Measurements from ENCODE around the gene POLRMT. TPM values are rescaled to one million over a fixed set of nuclear protein-coding genes. Genes with fewer than 3 reads are reported as not detected.

Gene POLRMT
- 45.2 TPM for polyA plus RNA-seq (2013, experiment 1 of 2)
- 45.7 TPM for polyA plus RNA-seq (2013, experiment 2 of 2)

DNA sequence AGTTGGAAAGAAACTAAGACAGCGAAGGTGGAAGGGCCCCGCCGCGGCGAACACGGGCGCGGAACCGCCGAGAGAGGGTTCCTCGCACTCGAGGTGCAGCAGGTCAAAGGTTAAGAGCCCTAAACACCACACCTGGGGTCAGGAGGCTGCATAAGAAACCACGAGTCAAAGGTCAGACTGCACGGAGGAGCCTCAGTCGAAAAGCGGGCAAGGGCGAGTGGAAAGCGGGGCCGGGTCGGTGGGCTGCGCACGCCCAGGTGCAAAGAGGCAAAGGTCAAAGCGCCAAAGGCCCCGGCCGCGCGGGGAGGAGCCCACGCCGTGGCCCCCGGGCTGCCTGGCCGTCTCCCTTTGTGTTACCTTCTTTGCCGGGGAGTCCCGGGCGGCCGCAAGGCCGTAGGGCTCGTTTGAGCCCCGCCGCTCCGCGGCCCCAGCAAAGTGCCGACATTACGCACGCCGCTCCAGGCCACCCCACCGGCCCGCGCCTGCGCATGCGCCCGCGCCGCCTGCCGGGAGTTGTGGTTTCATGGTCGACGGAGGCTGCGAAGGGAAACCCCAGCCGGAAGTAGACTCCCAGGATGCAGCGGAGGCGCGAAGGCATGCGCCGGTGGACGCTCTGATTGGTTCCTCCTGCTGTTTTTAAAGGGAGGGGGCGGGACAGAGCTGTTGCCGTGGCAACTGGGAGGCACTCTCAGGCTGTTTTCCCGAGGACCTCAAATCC is at the start of gene POLRMT:
POLRMT (minus strand) TSS at position 470 of the 718 bp plus-strand sequence; CDS start at position 445, 25 bp downstream.
- Histone ChIP-seq H3K4me1 (ENCODE audit: control insufficient read depth, insufficient read depth, low read length, poor library complexity, severe bottlenecking) (peaks cover 7% of the 10 kb centered on the region), H3K27ac (ENCODE audit: low read depth, low read length, severe bottlenecking) (peak within 1 kb of the TSS; percentile 64), H3K9me3 (ENCODE audit: control insufficient read depth, low read length) (no peaks in the 10 kb centered on the region), H3K4me3 (ENCODE audit: extremely low read depth, insufficient read depth, low read length, poor library complexity, severe bottlenecking) (peak within 1 kb of the TSS; percentile 74), H3K36me3 (ENCODE audit: control insufficient read depth, insufficient read depth, low read length) (peaks cover 25% of the 10 kb centered on the region)
- WGBS, 2 experiments (ENCODE audit: insufficient coverage in 2 of 2): 0 to 1% methylated on average over 41 to 66 of the region's 67 CpGs

DNA sequence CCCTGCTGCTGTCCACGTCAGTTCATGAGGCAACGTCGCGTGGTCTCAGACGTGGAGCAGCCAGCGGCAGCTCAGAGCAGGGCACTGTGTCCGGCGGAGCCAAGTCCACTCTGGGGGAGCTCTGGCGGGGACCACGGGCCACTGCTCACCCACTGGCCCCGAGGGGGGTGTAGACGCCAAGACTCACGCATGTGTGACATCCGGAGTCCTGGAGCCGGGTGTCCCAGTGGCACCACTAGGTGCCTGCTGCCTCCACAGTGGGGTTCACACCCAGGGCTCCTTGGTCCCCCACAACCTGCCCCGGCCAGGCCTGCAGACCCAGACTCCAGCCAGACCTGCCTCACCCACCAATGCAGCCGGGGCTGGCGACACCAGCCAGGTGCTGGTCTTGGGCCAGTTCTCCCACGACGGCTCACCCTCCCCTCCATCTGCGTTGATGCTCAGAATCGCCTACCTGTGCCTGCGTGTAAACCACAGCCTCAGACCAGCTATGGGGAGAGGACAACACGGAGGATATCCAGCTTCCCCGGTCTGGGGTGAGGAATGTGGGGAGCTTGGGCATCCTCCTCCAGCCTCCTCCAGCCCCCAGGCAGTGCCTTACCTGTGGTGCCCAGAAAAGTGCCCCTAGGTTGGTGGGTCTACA is 49.5 kb upstream of the POLRMT start:
- Histone ChIP-seq H3K27ac (ENCODE audit: low read depth, low read length, severe bottlenecking) (no peak overlapping the region), H3K4me1 (ENCODE audit: control insufficient read depth, insufficient read depth, low read length, poor library complexity, severe bottlenecking) (peaks cover 1% of the 10 kb centered on the region), H3K4me3 (ENCODE audit: extremely low read depth, insufficient read depth, low read length, poor library complexity, severe bottlenecking) (no peak overlapping the region), H3K36me3 (ENCODE audit: control insufficient read depth, insufficient read depth, low read length) (no peaks in the 10 kb centered on the region), H3K9me3 (ENCODE audit: control insufficient read depth, low read length) (no peaks in the 10 kb centered on the region)
- 93 to 95% methylated on average over 16 to 19 of the region's 25 CpGs for WGBS, 2 experiments (ENCODE audit: insufficient coverage in 2 of 2)

DNA sequence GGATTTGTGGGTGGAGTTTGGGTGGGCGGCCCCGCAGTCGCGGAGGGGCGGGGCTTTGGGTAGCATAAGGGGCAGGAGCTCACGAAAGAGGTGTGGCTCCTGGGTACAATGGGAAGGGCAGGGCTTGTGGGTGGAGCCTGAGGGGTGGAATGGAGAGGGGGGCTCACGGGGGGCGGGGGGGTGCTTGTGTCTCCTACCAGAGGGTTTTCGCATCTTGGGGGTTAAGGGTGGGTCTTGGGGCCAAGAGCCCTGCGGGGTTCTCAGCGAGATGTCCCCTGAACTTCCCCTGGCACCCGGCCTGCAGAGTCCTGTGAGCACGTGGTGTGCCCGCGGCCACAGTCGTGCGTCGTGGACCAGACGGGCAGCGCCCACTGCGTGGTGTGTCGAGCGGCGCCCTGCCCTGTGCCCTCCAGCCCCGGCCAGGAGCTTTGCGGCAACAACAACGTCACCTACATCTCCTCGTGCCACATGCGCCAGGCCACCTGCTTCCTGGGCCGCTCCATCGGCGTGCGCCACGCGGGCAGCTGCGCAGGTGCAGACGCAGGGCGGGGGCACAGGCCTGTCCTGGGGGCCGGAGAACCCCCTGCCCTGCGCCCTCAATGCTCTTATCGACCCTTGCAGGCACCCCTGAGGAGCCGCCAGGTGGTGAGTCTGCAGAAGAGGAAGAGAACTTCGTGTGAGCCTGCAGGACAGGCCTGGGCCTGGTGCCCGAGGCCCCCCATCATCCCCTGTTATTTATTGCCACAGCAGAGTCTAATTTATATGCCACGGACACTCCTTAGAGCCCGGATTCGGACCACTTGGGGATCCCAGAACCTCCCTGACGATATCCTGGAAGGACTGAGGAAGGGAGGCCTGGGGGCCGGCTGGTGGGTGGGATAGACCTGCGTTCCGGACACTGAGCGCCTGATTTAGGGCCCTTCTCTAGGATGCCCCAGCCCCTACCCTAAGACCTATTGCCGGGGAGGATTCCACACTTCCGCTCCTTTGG is 48.0 kb upstream of the POLRMT start:
- no peaks in the 10 kb centered on the region for H3K36me3 ChIP-seq (ENCODE audit: control insufficient read depth, insufficient read depth, low read length)
- peaks cover 9% of the 10 kb centered on the region for H3K4me1 ChIP-seq (ENCODE audit: control insufficient read depth, insufficient read depth, low read length, poor library complexity, severe bottlenecking)
- peak overlapping the region; percentile 61 for H3K4me3 ChIP-seq (ENCODE audit: extremely low read depth, insufficient read depth, low read length, poor library complexity, severe bottlenecking)
- H3K9me3 ChIP-seq (ENCODE audit: control insufficient read depth, low read length): no peaks in the 10 kb centered on the region
- 93 to 94% methylated on average over 34 to 43 of the region's 54 CpGs for WGBS, 2 experiments (ENCODE audit: insufficient coverage in 2 of 2)
- H3K27ac ChIP-seq (ENCODE audit: low read depth, low read length, severe bottlenecking): peak overlapping the region; percentile 92

DNA sequence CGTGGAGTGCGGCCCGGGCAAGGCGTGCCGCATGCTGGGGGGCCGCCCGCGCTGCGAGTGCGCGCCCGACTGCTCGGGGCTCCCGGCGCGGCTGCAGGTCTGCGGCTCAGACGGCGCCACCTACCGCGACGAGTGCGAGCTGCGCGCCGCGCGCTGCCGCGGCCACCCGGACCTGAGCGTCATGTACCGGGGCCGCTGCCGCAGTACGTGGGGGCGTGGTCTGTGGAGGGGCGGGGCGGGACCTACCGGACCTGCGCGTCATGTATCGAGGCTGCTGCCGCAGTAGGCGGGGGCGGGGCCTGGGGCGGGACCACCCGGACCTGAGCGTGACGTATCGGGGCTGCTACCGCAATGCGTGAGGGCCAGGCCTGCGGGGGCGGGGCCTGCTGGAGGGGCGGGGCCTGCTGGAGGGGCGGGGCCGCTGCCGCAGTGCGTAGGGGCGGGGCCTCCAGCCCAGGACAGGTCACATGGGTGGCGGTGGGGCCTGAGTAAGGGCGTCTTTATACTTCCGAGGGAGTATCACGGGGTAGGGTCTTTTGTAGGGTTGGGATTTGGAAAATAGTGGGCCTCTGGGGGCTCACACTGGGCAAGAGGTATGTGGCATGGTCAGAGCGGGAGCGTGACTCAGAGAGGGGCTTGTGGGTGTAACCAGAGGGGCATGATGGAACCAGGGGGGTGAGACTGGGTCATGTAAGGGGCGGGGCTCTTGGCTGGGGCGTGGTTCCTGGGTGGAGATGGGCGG is 47.1 kb upstream of the POLRMT start:
- H3K27ac ChIP-seq (ENCODE audit: low read depth, low read length, severe bottlenecking): peak overlapping the region; percentile 92
- WGBS, 2 experiments (ENCODE audit: insufficient coverage in 2 of 2): 0 to 1% methylated on average over 45 to 52 of the region's 70 CpGs

DNA sequence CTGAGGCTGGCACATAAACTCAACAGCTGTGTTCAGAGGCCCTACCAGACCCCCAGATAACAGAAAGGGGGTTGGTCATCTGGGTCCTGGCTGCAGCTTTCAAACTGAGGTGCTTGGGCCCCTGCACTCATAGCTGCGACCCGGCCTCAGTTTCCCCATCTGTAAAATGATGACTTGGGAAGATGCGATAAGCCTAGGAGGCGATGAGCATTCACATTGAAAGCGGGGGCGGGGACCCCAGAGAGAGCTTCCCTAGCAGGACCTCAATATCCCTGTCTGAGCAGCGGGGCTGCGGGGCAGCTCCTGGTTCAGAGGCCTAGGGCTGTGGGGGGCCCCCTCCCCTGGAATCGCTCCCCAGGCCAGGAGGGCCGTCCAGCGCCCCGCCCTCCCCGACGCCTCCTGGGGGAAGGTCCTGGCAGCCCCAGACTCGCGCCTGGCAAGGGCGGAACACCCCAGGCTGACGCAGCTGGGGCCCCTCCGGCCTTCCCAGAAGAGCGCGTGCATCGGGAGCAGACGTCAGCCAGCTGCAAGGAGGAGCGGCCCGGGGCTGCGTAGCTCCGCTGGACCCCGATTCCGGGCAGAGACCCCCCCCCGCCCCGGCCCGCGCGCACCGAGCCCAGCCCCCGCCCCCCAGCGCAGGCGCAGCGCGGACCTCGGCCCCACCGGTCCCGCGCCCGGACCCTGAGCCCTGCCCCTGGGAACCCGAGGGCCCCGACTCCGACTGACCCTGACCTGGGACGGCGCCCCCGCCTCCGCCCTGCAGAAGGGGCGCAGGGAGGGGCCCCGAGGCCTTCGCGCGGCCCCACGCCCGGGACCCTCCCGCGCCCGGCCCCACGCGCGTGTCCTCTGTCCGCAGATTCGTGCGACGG is 46.3 kb upstream of the POLRMT start:
- peak overlapping the region; percentile 61 for H3K4me3 ChIP-seq (ENCODE audit: extremely low read depth, insufficient read depth, low read length, poor library complexity, severe bottlenecking)
- H3K9me3 ChIP-seq (ENCODE audit: control insufficient read depth, low read length): no peaks in the 10 kb centered on the region
- WGBS, 2 experiments (ENCODE audit: insufficient coverage in 2 of 2): 8 to 10% methylated on average over 42 to 60 of the region's 69 CpGs
- H3K4me1 ChIP-seq (ENCODE audit: control insufficient read depth, insufficient read depth, low read length, poor library complexity, severe bottlenecking): peaks cover 9% of the 10 kb centered on the region
- H3K36me3 ChIP-seq (ENCODE audit: control insufficient read depth, insufficient read depth, low read length): no peaks in the 10 kb centered on the region
- peak overlapping the region; percentile 92 for H3K27ac ChIP-seq (ENCODE audit: low read depth, low read length, severe bottlenecking)

More for the DNA sequence above, 47.1 kb upstream of the POLRMT start:
- no peaks in the 10 kb centered on the region for H3K36me3 ChIP-seq (ENCODE audit: control insufficient read depth, insufficient read depth, low read length)
- H3K9me3 ChIP-seq (ENCODE audit: control insufficient read depth, low read length): no peaks in the 10 kb centered on the region
- peaks cover 9% of the 10 kb centered on the region for H3K4me1 ChIP-seq (ENCODE audit: control insufficient read depth, insufficient read depth, low read length, poor library complexity, severe bottlenecking)
- peak overlapping the region; percentile 61 for H3K4me3 ChIP-seq (ENCODE audit: extremely low read depth, insufficient read depth, low read length, poor library complexity, severe bottlenecking)

DNA sequence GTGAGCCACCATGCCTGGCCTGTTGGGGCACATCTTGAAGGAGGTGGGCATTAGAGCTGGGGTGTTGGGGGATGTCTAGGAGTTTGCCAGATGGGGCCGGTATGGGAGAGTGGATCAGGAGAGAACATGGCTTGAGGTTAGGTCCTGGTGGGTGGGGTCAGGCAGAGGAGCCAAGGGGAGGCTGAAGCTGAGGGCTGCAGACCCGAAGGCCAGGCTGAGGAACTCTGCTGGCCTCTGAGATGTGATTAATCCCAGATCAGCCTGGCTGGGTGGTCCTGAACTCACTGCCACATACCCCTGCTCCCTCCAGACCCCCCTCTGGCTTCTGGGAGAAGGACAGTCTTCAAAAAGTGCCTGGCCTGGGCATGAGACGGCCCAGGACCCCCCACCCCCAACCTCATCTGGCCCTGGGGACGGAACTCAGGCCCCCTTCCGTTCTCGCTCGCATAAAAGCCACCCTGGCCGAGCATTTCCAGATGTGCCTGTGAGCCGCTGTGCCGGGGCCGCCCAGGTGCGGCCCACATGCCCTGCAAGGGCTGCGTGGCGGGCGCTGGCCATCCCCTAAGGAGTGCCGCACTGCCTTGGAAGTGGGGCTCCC is 45.6 kb upstream of the POLRMT start:
- H3K4me1 ChIP-seq (ENCODE audit: control insufficient read depth, insufficient read depth, low read length, poor library complexity, severe bottlenecking): peaks cover 9% of the 10 kb centered on the region
- WGBS, 2 experiments (ENCODE audit: insufficient coverage in 2 of 2): 91 to 92% methylated on average over 10 to 14 of the region's 16 CpGs
- no peaks in the 10 kb centered on the region for H3K36me3 ChIP-seq (ENCODE audit: control insufficient read depth, insufficient read depth, low read length)
- H3K27ac ChIP-seq (ENCODE audit: low read depth, low read length, severe bottlenecking): peak overlapping the region; percentile 92
- H3K4me3 ChIP-seq (ENCODE audit: extremely low read depth, insufficient read depth, low read length, poor library complexity, severe bottlenecking): peak overlapping the region; percentile 61
- no peaks in the 10 kb centered on the region for H3K9me3 ChIP-seq (ENCODE audit: control insufficient read depth, low read length)

DNA sequence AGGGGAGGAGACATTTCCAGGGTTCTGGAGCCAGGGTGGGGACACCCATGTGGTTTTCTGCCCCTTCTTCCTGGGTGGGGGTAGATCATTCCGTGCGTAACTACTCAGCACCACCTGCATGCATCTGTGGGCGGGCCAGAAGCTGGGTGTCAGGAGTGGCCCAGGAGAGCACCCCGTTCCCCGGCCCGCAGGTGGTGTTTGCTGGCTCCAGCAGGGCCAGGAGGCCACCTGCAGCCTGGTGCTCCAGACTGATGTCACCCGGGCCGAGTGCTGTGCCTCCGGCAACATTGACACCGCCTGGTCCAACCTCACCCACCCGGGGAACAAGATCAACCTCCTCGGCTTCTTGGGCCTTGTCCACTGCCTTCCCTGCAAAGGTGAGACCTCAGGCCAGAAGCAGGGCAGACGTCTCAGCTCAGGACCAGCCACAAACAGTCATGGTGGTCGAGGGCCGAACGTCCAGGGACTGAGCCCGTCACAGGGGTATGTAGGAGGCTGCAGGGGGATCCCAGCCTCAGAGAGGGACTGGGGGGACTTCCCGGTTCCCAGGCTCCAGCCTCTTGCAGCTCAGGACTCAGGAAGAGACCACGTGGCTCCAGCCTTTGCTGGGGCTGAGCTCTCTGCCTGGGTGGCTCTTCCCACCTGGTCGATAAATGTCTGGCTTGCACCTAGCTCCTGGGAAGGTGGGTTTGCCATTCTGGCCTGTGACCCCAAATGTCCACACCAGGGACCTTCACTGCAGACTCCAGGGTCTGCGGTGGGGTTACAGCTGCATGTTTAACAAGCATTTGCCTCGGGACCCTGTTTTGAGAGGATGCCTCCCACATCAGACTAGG is 44.5 kb upstream of the POLRMT start:
- H3K4me3 ChIP-seq (ENCODE audit: extremely low read depth, insufficient read depth, low read length, poor library complexity, severe bottlenecking): no peak overlapping the region
- no peaks in the 10 kb centered on the region for H3K36me3 ChIP-seq (ENCODE audit: control insufficient read depth, insufficient read depth, low read length)
- H3K4me1 ChIP-seq (ENCODE audit: control insufficient read depth, insufficient read depth, low read length, poor library complexity, severe bottlenecking): peaks cover 9% of the 10 kb centered on the region
- 89 to 90% methylated on average over 22 of the region's 22 CpGs for WGBS, 2 experiments (ENCODE audit: insufficient coverage in 2 of 2)
- no peak overlapping the region for H3K27ac ChIP-seq (ENCODE audit: low read depth, low read length, severe bottlenecking)
- no peaks in the 10 kb centered on the region for H3K9me3 ChIP-seq (ENCODE audit: control insufficient read depth, low read length)

DNA sequence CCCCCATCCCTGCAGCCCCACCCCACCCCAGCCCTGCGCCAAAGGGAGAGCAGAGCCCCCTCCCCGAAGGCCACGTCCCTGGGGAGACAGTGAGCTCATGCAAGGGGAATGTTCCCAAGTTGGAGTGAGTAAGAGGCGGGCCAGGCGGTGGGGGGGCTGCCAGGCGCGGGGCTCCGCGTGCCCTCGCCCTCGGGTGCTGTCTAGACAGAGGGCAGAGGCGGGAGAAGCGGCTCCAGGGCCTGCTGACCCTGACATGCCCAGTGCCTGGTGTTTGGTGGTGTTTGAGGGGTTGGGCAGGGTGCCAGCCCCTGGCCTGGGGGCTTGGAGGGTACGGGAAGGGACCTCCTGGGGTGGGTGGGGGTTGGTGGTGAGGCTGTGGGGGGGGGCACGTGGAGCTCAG is 43.9 kb upstream of the POLRMT start:
- H3K27ac ChIP-seq (ENCODE audit: low read depth, low read length, severe bottlenecking): no peak overlapping the region
- H3K36me3 ChIP-seq (ENCODE audit: control insufficient read depth, insufficient read depth, low read length): no peaks in the 10 kb centered on the region
- no peaks in the 10 kb centered on the region for H3K9me3 ChIP-seq (ENCODE audit: control insufficient read depth, low read length)
- peaks cover 9% of the 10 kb centered on the region for H3K4me1 ChIP-seq (ENCODE audit: control insufficient read depth, insufficient read depth, low read length, poor library complexity, severe bottlenecking)
- peak overlapping the region; percentile 29 for H3K4me3 ChIP-seq (ENCODE audit: extremely low read depth, insufficient read depth, low read length, poor library complexity, severe bottlenecking)
- 24 to 27% methylated on average over 11 to 13 of the region's 15 CpGs for WGBS, 2 experiments (ENCODE audit: insufficient coverage in 2 of 2)

Data from mesodermal cell (in vitro differentiated cells).